VCaP (cell line): Measurements from ENCODE around the gene ALPK3.

Source experiments
- H3K27ac ChIP-seq: fragments of 450-650 bp; 2 replicates; pipeline ENCODE4 v1.5.1; 2017
- CTCF ChIP-seq: fragments of 450-650 bp; conservative IDR thresholded peaks from 2 replicates; pipeline ENCODE4 v1.5.1; 2017; ENCODE audit warnings: mild to moderate bottlenecking, moderate library complexity

Gene ALPK3

GRCh38 chr15:84846269-84846668, 29.1 kb downstream of the ALPK3 start:
- peak overlapping the region; percentile 78 for H3K27ac ChIP-seq
- no peak for TF ChIP-seq CTCF

DNA sequence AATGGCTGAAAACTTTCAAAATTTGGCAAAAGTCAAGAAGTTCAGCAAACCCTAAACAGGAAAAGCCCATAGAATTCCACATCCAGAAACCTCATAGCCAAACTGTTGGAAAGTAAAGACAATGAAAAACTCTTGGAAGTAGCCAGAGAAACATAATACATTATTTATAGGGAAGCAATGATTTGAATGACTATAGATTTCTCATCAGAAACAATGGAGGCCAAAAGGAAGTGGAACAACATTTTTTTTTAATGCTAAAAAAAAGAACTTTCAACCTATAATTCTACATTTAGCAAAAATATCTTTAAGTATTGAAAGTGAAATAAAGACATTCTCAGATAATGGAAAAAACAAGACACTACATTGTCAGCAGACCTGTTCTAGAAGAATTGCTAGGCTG, 30.2 kb downstream of the ALPK3 start:
- no peak for TF ChIP-seq CTCF
- no peak overlapping the region for H3K27ac ChIP-seq

DNA sequence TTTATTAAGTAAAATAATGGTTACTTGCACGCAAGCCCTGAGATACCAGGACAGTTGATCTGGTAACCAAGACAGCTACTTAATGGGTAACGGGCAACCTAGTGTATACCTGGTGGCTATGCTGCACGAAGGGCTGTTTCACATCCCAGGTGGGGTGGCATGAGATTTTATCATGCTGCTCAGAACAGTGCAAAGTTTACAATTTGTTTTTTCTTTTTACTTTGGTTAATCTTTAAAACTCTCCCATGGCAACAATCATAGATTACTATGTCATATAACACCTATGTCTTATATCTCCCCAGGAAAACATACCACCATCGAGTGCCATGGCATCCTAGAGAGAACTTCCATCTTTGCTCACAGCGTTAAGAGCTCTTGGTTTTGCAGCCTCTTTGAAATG, 35.1 kb downstream of the ALPK3 start:
- peak overlapping the region; percentile 94 for H3K27ac ChIP-seq
- no peak for TF ChIP-seq CTCF

DNA sequence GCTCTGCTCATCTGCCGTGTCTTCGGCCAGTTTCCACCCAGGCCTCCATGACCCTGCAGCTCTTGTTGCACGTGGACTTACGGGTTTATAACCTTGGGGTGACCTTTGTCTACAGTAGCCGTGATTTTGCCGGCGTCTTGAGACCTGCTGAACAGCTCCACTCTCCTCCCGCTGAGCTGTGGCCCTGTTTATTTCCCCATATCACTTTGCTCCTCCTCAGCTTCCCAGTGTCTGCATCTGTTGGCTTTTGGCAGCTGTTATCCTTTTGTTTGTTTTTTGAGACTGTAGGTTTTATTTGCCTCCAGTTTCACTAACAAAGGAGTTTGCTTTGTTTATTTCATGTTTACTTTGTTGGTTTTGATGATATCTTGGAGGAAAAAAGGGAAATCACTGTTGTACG, 38.0 kb downstream of the ALPK3 start:
- peak overlapping the region; percentile 94 for H3K27ac ChIP-seq
- TF ChIP-seq CTCF: no peak

GRCh38 chr15:84855765-84856164, 38.6 kb downstream of the ALPK3 start:
- no peak for TF ChIP-seq CTCF

DNA sequence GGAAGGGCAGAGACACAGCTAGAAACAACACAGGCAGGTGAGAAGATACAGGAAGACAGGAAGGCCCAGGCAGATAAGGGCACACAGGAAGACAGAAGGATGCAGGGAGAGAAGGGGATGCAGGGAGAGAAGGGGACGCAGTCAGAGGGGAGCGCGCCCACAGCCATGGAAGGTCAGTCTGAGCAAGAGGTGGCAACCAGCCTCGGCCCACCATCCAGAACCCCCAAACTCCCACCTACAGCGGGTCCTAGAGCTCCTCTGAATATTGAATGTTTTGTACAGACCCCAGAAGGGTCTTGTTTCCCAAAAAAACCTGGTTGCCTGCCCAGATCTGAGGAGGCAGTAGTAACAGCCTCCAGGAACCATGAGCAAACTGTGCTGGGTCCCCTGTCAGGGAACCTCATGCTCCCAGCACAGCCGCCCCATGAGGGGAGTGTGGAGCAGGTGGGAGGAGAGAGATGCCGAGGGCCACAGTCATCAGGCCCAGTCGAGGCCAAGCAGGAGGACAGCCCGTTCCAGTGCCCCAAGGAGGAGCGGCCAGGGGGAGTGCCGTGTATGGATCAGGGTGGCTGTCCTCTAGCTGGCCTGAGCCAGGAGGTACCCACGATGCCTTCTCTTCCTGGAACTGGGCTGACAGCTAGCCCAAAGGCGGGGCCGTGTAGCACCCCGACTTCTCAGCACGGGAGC, 39.7 kb downstream of the ALPK3 start:
- peak overlapping the region; percentile 94 for H3K27ac ChIP-seq
- TF ChIP-seq CTCF: no peak

More at GRCh38 chr15:84855765-84856164, 38.6 kb downstream of the ALPK3 start:
- H3K27ac ChIP-seq: peak overlapping the region; percentile 94

- TF ChIP-seq CTCF: no peak
- peak overlapping the region; percentile 94 for H3K27ac ChIP-seq
Measured at GRCh38 chr15:84857418-84858004, 40.4 kb downstream of the ALPK3 start.
